ENCODE data around the gene BTF3L4. TPM values are rescaled to one million over a fixed set of nuclear protein-coding genes. Genes with fewer than 3 reads are reported as not detected.

Gene BTF3L4
- total and polyA plus RNA-seq, 12 donors, result 39.4 to 126 (median 55.6) TPM

DNA sequence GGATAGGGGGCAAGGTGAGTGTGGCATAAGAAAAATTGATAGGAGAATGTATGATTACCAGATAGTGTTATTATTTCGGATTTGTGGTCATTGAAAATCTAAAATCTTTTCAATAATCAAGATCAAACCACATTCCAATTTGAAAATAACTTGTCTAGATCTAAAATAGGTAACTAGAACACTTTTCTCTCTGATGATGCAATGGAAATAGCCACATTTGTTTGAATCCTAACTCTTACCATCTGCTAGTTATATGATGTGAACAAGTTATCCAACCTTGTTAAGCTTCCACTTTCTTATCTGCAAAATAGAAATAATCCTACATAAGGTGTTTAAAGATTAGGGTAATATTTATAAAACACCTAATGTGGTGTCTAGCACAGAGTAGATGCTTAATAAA lies 3.8 kb downstream of the BTF3L4 start:
- no peak for TF ChIP-seq POLR2A (IDR thresholded peaks at IDR 0.05)
- TF ChIP-seq, protein P1, sequence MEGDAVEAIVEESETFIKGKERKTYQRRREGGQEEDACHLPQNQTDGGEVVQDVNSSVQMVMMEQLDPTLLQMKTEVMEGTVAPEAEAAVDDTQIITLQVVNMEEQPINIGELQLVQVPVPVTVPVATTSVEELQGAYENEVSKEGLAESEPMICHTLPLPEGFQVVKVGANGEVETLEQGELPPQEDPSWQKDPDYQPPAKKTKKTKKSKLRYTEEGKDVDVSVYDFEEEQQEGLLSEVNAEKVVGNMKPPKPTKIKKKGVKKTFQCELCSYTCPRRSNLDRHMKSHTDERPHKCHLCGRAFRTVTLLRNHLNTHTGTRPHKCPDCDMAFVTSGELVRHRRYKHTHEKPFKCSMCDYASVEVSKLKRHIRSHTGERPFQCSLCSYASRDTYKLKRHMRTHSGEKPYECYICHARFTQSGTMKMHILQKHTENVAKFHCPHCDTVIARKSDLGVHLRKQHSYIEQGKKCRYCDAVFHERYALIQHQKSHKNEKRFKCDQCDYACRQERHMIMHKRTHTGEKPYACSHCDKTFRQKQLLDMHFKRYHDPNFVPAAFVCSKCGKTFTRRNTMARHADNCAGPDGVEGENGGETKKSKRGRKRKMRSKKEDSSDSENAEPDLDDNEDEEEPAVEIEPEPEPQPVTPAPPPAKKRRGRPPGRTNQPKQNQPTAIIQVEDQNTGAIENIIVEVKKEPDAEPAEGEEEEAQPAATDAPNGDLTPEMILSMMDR (IDR thresholded peaks at IDR 0.05), result no peak
- Histone ChIP-seq H3K27ac (peak overlapping the region in 1 of 5 donors; percentile 61), H3K36me3 (replicated peaks in 1 of 2) (peaks cover 0 to 35% of the 10 kb centered on the region in 2 donors), H3K27me3 (no peaks in the 10 kb centered on the region), H3K4me3 (no peak overlapping the region), H3K9me3 (replicated peaks in 1 of 3) (no peaks in the 10 kb centered on the region), H3K4me1 (replicated peaks in 1 of 2) (peaks cover 24 to 40% of the 10 kb centered on the region in 2 donors)
- 81 to 89% (median 87%) methylated on average over 1 of the region's 1 CpG for WGBS, 4 donors
- no peak for DNase-seq
- intact Hi-C loops (cut with DNase I), result no loop called here

DNA sequence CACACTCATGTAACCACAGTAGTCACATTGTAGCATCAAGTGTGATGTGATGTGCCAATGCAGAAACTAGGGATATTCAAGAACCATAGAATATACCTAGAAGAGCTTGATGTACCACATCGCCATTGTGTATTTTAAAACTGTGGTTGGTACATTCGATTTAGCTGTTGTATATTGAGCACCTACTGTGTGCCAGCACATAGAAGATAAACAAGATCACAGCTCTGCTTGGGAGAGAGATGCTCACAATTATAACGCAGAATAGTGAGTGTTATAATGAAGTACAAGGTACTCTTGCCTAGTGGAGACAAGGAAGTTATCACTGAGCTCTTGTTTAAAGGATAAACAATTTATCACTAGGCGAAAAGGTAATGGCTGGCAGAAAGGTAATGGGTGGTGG lies 4.7 kb downstream of the BTF3L4 start:
- WGBS, 4 donors, result 90 to 99% (median 96%) methylated on average over 4 of the region's 4 CpGs
- no peak for DNase-seq
- Histone ChIP-seq H3K4me3 (no peak overlapping the region), H3K27me3 (no peaks in the 10 kb centered on the region), H3K27ac (no peak overlapping the region), H3K9me3 (replicated peaks in 1 of 3) (no peaks in the 10 kb centered on the region), H3K4me1 (replicated peaks in 1 of 2) (peaks cover 24 to 41% of the 10 kb centered on the region in 2 donors), H3K36me3 (replicated peaks in 1 of 2) (peaks cover 0 to 44% of the 10 kb centered on the region in 2 donors)
- intact Hi-C loops (cut with DNase I), result no loop called here
- TF ChIP-seq POLR2A (IDR thresholded peaks at IDR 0.05), result no peak
- TF ChIP-seq, protein P1 (IDR thresholded peaks at IDR 0.05), result no peak

DNA sequence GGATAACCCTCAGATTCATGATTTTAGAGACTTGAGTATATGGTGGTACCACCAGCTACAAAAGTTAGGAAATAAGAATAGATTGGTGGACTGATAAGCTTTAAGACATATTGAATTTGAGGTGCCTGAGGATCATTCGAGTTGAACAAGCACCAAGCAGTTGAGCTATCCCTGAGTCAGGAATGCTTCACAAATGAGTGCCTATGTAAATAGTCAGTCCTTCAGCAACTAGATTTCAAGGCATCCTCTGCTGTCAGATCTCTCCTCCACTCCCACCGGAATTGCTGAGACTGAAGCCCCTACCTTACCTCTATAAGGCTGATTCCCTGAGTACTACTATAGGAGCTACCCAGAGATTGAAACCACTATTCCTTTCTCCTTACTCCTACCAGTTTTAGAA lies 7.1 kb downstream of the BTF3L4 start:
- H3K36me3 ChIP-seq (replicated peaks in 1 of 2), result peaks cover 0 to 65% of the 10 kb centered on the region in 2 donors
- WGBS, 4 donors, result 81 to 96% (median 92%) methylated on average over 2 of the region's 2 CpGs
- H3K27me3 ChIP-seq, result no peaks in the 10 kb centered on the region
- no peak overlapping the region for H3K4me3 ChIP-seq
- TF ChIP-seq POLR2A (IDR thresholded peaks at IDR 0.05), result no peak
- TF ChIP-seq, protein P1 (IDR thresholded peaks at IDR 0.05), result no peak
- intact Hi-C loops (cut with DNase I), result no loop called here
- no peak overlapping the region for H3K27ac ChIP-seq
- peaks cover 14 to 26% of the 10 kb centered on the region in 2 donors for H3K4me1 ChIP-seq (replicated peaks in 1 of 2)
- H3K9me3 ChIP-seq (replicated peaks in 1 of 3), result no peaks in the 10 kb centered on the region
- DNase-seq, result no peak

DNA sequence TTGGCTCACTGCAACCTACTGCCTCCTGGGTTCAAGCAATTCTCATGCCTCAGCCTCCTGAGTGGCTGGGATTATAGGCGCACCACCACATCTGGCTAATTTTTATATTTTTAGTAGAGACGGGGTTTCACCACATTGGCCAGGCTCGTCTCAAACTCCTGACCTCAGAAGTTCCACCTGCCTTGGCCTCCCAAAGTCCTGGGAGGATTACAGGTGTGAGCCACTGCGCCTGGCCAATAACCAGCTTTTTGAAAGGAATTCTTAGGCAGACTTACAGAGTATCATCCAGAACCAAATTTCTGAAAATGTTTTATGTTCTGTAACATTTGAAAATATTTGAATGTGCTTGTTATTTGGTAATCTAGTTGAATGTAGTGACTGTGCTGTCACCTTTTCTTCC lies 14.6 kb downstream of the BTF3L4 start:
- TF ChIP-seq POLR2A (IDR thresholded peaks at IDR 0.05), result no peak
- TF ChIP-seq, protein P1 (IDR thresholded peaks at IDR 0.05), result no peak
- Histone ChIP-seq H3K4me3 (no peak overlapping the region), H3K9me3 (replicated peaks in 1 of 3) (no peaks in the 10 kb centered on the region), H3K27me3 (no peaks in the 10 kb centered on the region), H3K27ac (no peak overlapping the region), H3K36me3 (replicated peaks in 1 of 2) (peaks cover 0 to 29% of the 10 kb centered on the region in 2 donors), H3K4me1 (replicated peaks in 1 of 2) (peaks cover 0 to 13% of the 10 kb centered on the region in 2 donors)
- intact Hi-C loops (cut with DNase I), result no loop called here
- WGBS, 4 donors, result 90 to 97% (median 95%) methylated on average over 4 of the region's 4 CpGs
- DNase-seq, result no peak

Data from adrenal gland (tissue), 12 donors.